Endothelial cell of umbilical vein (primary cell): Measurements from ENCODE around the gene IGSF22. TPM values are rescaled to one million over a fixed set of nuclear protein-coding genes. Genes with fewer than 3 reads are reported as not detected.
"Not testable (repeated sequence)": the region's sequence is repeated elsewhere in the genome, so short reads cannot be mapped to it uniquely, and the experiment has no call there.

Experiments
- BruUV-seq: library from RNA; stranded (reverse); fragments of 400-500 nt; replicated peaks from 2 replicates; lab custom pipeline; 2021; lab: Mats Ljungman, UMichigan
- CTCF ChIA-PET: fragments of 300-600, 350-600 bp; sonication (Branson Sonifier 250); formaldehyde crosslinking; loops from one replicate; lab custom pipeline; 2021; ENCODE audit warnings: antibody characterized with exemption, inconsistent platforms; lab: Charles Lee
- POLR2A ChIA-PET: fragments of 300-600, 350-600 bp; sonication (Branson Sonifier 250); formaldehyde crosslinking; loops from one replicate; lab custom pipeline; 2021; ENCODE audit warnings: antibody characterized with exemption, inconsistent platforms; lab: Charles Lee
- DNase-seq: peaks from one replicate; pipeline ENCODE4 v3.0.0-alpha.2; 2011; ENCODE audit warnings: low read depth, low spot score
- FAIRE-seq: peaks from 2 replicates; lab custom pipeline; 2011; peaks lifted over from hg19 to GRCh38; lab: Jason Lieb, UNC
- H2AFZ ChIP-seq: 2 replicates; pipeline ENCODE4 v1.6.0; 2012; ENCODE audit warnings: low read depth, low read length, control low read depth, inconsistent platforms
- H3K27ac ChIP-seq: 2 replicates; pipeline ENCODE4 v1.5.1; 2011; ENCODE audit warnings: low read depth, mild to moderate bottlenecking, control low read depth, low read length, moderate library complexity; ENCODE audit not compliant: insufficient read depth
- H3K27me3 ChIP-seq, 2 experiments: 2 replicates each; pipeline versions ENCODE4 v1.6.0 to v1.6.1; 2011; ENCODE audit warnings: low read length in 2 of 2, mixed read lengths in 1 of 2; ENCODE audit not compliant: control insufficient read depth in 2 of 2, insufficient read depth in 2 of 2
- H3K36me3 ChIP-seq, 2 experiments: 2 replicates in 1 of 2; 3 replicates in 1 of 2; pipeline ENCODE4 v1.5.1; 2011; ENCODE audit warnings: low read length in 2 of 2, mild to moderate bottlenecking in 1 of 2, moderate library complexity in 1 of 2; ENCODE audit not compliant: control insufficient read depth in 2 of 2, insufficient read depth in 2 of 2; ENCODE audit errors: extremely low read depth in 1 of 2
- H3K4me1 ChIP-seq: 3 replicates; pipeline ENCODE4 v1.5.1; 2011; ENCODE audit warnings: mild to moderate bottlenecking, low read length; ENCODE audit not compliant: control insufficient read depth, insufficient read depth; ENCODE audit errors: extremely low read depth
- H3K4me2 ChIP-seq: 2 replicates; pipeline ENCODE4 v1.6.1; 2011; ENCODE audit warnings: low read length, control low read depth, mixed read lengths; ENCODE audit not compliant: insufficient read depth
- H3K4me3 ChIP-seq, 3 experiments: fragments of 200-600 bp in 1 of 3; sonication (generic), shearing (Covaris generic) in 1 of 3; replicated peaks in 1 of 3; 2 replicates each; pipeline ENCODE4 v1.5.1; 2011 to 2016; ENCODE audit warnings: control low read depth in 3 of 3, low read length in 3 of 3, mild to moderate bottlenecking in 2 of 3, inconsistent platforms in 1 of 3, low read depth in 1 of 3, moderate library complexity in 1 of 3; ENCODE audit not compliant: insufficient read depth in 1 of 3
- H3K79me2 ChIP-seq: 2 replicates; pipeline ENCODE4 v1.6.0; 2012; ENCODE audit warnings: low read length, inconsistent platforms; ENCODE audit not compliant: control insufficient read depth, insufficient read depth
- H3K9ac ChIP-seq: replicated peaks from 2 replicates; pipeline ENCODE3; 2011; ENCODE audit warnings: low read length, control low read depth; ENCODE audit not compliant: insufficient read depth; ENCODE audit errors: extremely low read depth
- H3K9me1 ChIP-seq: replicated peaks from 3 replicates; pipeline ENCODE4 v1.6.0; 2011; ENCODE audit warnings: mild to moderate bottlenecking, low read length; ENCODE audit not compliant: control insufficient read depth, insufficient read depth; ENCODE audit errors: extremely low read depth
- H3K9me3 ChIP-seq: replicated peaks from 2 replicates; pipeline ENCODE4 v1.5.1; 2012; ENCODE audit warnings: low read length, inconsistent platforms; ENCODE audit not compliant: control insufficient read depth, insufficient read depth
- H4K20me1 ChIP-seq: replicated peaks from 2 replicates; pipeline ENCODE3; 2011; ENCODE audit warnings: mild to moderate bottlenecking, low read length; ENCODE audit not compliant: control insufficient read depth, insufficient read depth; ENCODE audit errors: extremely low read depth
- EZH2 ChIP-seq: IDR thresholded peaks from 2 replicates; pipeline ENCODE4 v1.6.1; 2012; ENCODE audit warnings: borderline replicate concordance, low read depth, mild to moderate bottlenecking, moderate library complexity, low read length, inconsistent platforms; ENCODE audit not compliant: severe bottlenecking
- FOS ChIP-seq: IDR thresholded peaks from 2 replicates; pipeline ENCODE4 v1.6.1; 2011; ENCODE audit warnings: mild to moderate bottlenecking, low read length, moderate library complexity, borderline replicate concordance; ENCODE audit not compliant: insufficient read depth
- JUN ChIP-seq: IDR thresholded peaks from 2 replicates; pipeline ENCODE4 v1.6.1; 2011; ENCODE audit warnings: borderline replicate concordance, low read depth; ENCODE audit not compliant: insufficient read length, insufficient read depth
- MYC ChIP-seq: IDR thresholded peaks from one replicate; pipeline ENCODE4 v1.6.1; 2011; ENCODE audit warnings: mild to moderate bottlenecking, low read depth, low read length
- POLR2A ChIP-seq: IDR thresholded peaks from 2 replicates; pipeline ENCODE4 v1.6.1; 2012; ENCODE audit warnings: low read depth, mild to moderate bottlenecking, control low read depth, low read length
- dilution Hi-C: fragments of 300-500 bp; cut with MboI; formaldehyde crosslinking; loops from one replicate; pipeline ENCODE4 v1.15.0; 2019; ENCODE audit warnings: low sequenced_read_pairs; ENCODE audit not compliant: extremely low pct_ligation_motif_present
- intact Hi-C: fragments of 100-400 bp; cut with micrococcal nuclease; formaldehyde crosslinking; loops from one replicate; pipeline ENCODE4 v1.10.0; 2022
- polyA plus RNA-seq, 4 experiments: library from polyadenylated mRNA; depleted of rRNA in 3 of 4; stranded (reverse) in 3 of 4; unstranded in 1 of 4; fragments of >200 nt; gene quantifications; 2 replicates each; pipeline versions ENCODE4 v1.2.1 to v1.2.3, GENCODE V29; 2011 to 2012; ENCODE audit warnings: missing spikeins in 1 of 4
- total RNA-seq: library from RNA; stranded (reverse); gene quantifications from 2 replicates; pipeline ENCODE4 v1.2.3, GENCODE V29; 2021
- TF ChIP-seq, protein P1 (sequence below): IDR thresholded peaks from 2 replicates; pipeline ENCODE4 v1.6.1; 2011; ENCODE audit not compliant: insufficient read depth, insufficient read length
- TF ChIP-seq, protein P2 (sequence below), 2 donors: IDR thresholded peaks; 1 replicate in 1 of 2; 2 replicates in 1 of 2; pipeline ENCODE4 v1.5.1; 2011; ENCODE audit warnings: low read length in 2 of 2, mild to moderate bottlenecking in 2 of 2, moderate library complexity in 2 of 2, control low read depth in 1 of 2, inconsistent platforms in 1 of 2, low read depth in 1 of 2; ENCODE audit not compliant: insufficient read depth in 1 of 2; ENCODE audit errors: extremely low read depth in 1 of 2

IGSF22 gene
- total and polyA plus RNA-seq, 2 donors (not counting 3 experiments of a cell fraction or from before 2014, with no cell fraction given) = not detected

GRCh38 chr11:18682466-18682865 is 43.5 kb downstream of the IGSF22 start:
- Histone ChIP-seq H3K9me3 (no peaks in the 10 kb centered on the region), H3K27ac (no peak overlapping the region), H3K4me1 (no peaks in the 10 kb centered on the region), H3K9me1 (no peaks in the 10 kb centered on the region), H4K20me1 (no peaks in the 10 kb centered on the region), H3K4me3 (no peak overlapping the region), H3K27me3 (peaks cover 0 to 2% of the 10 kb centered on the region in 2 experiments), H3K36me3 (no peaks in the 10 kb centered on the region), H3K9ac (no peak overlapping the region), H3K79me2 (no peaks in the 10 kb centered on the region), H3K4me2 (no peak overlapping the region), H2AFZ (no peak overlapping the region)
- ChIA-PET CTCF (no interaction called here), POLR2A (no interaction called here)
- no peak for FAIRE-seq
- DNase-seq = no peak
- TF ChIP-seq MYC (no peak), POLR2A (no peak), EZH2 (no peak), FOS (no peak), JUN (no peak)
- TF ChIP-seq, protein P1, sequence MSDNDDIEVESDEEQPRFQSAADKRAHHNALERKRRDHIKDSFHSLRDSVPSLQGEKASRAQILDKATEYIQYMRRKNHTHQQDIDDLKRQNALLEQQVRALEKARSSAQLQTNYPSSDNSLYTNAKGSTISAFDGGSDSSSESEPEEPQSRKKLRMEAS = no peak
- TF ChIP-seq, protein P2, sequence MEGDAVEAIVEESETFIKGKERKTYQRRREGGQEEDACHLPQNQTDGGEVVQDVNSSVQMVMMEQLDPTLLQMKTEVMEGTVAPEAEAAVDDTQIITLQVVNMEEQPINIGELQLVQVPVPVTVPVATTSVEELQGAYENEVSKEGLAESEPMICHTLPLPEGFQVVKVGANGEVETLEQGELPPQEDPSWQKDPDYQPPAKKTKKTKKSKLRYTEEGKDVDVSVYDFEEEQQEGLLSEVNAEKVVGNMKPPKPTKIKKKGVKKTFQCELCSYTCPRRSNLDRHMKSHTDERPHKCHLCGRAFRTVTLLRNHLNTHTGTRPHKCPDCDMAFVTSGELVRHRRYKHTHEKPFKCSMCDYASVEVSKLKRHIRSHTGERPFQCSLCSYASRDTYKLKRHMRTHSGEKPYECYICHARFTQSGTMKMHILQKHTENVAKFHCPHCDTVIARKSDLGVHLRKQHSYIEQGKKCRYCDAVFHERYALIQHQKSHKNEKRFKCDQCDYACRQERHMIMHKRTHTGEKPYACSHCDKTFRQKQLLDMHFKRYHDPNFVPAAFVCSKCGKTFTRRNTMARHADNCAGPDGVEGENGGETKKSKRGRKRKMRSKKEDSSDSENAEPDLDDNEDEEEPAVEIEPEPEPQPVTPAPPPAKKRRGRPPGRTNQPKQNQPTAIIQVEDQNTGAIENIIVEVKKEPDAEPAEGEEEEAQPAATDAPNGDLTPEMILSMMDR (IDR thresholded peaks at IDR 0.05; ENCODE audit: extremely low read depth in 1 of 2, insufficient read depth in 1 of 2, low read depth in 1 of 2, low read length in 2 of 2) = no peak
- dilution Hi-C loops = no loop called here
- no TSS peak for BruUV-seq
- intact Hi-C loops = no loop called here

DNA sequence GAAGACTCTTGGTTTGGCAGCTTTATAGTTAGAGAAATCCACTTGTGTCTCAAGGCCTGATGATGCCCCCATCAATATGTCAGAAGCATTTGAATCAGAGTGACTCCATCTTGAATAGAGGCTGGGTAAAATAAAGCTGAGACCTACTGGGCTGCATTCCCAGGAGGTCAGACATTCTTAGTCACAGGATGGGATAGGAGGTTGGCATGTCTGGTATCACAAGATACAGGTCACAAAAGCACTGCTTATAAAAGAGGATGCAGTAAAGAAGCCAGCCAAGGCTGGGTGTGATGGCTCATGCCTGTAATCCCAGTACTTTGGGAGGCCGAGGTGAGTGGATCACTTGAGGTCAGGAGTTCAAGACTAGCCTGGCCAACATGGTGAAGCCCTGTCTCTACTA is 44.0 kb downstream of the IGSF22 start:
- H4K20me1 ChIP-seq, H3K27me3 ChIP-seq, H3K79me2 ChIP-seq, H3K9me1 ChIP-seq, H3K9ac ChIP-seq, dilution Hi-C loops, intact Hi-C loops, H3K36me3 ChIP-seq, H3K9me3 ChIP-seq, H3K4me1 ChIP-seq, H2AFZ ChIP-seq, BruUV-seq, H3K27ac ChIP-seq, H3K4me2 ChIP-seq, CTCF ChIA-PET, DNase-seq, FAIRE-seq, POLR2A ChIA-PET, H3K4me3 ChIP-seq: not testable (repeated sequence)
